Activated naive CD4-positive, alpha-beta T cell treated with anti-CD3 and anti-CD28 coated beads, Interleukin-2, amount 50 U/mL, for 72 hours (primary cell): Measurements from ENCODE around the gene TRIO. TPM values are rescaled to one million over a fixed set of nuclear protein-coding genes. Genes with fewer than 3 reads are reported as not detected.
A peak's percentile ranks its signal among the peaks of the same experiment; 100 is the strongest.
"Not testable (repeated sequence)": the region's sequence is repeated elsewhere in the genome, so short reads cannot be mapped to it uniquely, and the experiment has no call there.

Experiments used
- ATAC-seq, 2 donors: fragments of 150-1000 bp; cut with Tn5 transposase; 2 replicates each; pipeline ENCODE4 v1.10.0; 2021; ENCODE audit warnings: mild to moderate bottlenecking in 2 of 2, moderate library complexity in 2 of 2
- DNase-seq, 2 donors: peaks; one replicate each; pipeline ENCODE4 v3.0.0; 2021 to 2022; ENCODE audit warnings: low spot score in 2 of 2
- H3K27ac Mint-ChIP-seq, 2 donors: one replicate each; pipeline ENCODE4 v1.8.0; 2022; ENCODE audit warnings: mild to moderate bottlenecking in 2 of 2, mixed read lengths in 2 of 2
- H3K36me3 Mint-ChIP-seq, 2 donors: one replicate each; pipeline ENCODE4 v1.8.0; 2022; ENCODE audit warnings: mixed read lengths in 2 of 2
- H3K9me3 Mint-ChIP-seq, 2 donors: one replicate each; pipeline ENCODE4 v1.8.0; 2022; ENCODE audit warnings: mixed read lengths in 2 of 2
- total RNA-seq, 2 donors: library from RNA; stranded (reverse); gene quantifications; one replicate each; pipeline ENCODE4 v1.2.3, GENCODE V29; 2022

The TRIO gene
- total RNA-seq, 2 donors from 2014 or later, result 13.3 to 18.2 TPM

DNA sequence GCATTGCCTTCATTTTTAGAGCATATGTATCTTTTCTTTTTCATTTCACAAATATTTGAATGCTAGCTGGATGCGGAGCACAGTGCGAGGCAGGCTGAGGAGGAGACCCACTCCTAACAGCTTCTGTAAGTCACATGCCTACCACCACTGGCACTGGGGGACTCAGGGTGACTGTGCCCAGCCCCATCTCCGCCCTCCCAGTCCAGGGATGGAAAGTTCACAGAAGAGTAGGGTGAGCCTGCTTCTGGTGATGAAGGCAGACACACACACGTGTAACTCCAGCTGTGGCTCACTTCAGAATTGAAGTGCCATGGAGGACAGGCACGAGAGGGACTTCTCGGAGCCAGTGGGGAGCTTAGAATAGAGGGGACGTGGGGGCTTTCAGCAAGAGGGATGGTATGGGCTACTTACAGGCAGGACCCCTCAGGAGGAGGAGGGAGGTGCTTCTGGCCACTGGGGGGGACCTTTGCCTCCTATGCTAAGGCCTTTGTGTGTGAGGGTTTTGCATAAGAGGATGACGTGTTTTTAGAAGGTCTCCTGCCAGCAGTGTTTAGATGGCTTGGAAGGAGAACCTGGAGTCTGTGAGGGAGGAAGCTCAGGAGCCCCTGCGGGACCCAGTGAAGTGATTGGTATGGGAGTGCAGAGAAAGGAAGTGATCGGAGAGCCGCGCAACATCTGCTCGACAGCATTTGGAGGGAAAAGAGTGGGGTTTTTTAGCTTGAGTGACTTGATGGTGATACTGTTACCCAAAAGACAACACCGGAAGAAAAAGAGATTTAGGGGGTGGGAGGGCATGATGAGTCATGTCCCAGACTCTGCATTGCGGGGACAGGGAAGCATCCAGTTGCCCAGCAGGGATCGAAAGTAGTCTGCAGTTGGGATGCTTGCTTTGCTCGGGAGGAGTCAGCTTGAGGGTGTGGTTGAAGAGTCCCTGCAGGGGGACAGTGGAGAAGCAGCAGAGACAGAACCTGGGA lies 274.9 kb downstream of the TRIO start:
- DNase-seq (no peak), ATAC-seq (no peak)
- peaks cover 0 to 7% of the 10 kb centered on the region in 2 donors for H3K36me3 Mint-ChIP-seq
- peak overlapping the region in 1 of 2 donors; percentile 65 for H3K27ac Mint-ChIP-seq
- H3K9me3 Mint-ChIP-seq, result no peaks in the 10 kb centered on the region

DNA sequence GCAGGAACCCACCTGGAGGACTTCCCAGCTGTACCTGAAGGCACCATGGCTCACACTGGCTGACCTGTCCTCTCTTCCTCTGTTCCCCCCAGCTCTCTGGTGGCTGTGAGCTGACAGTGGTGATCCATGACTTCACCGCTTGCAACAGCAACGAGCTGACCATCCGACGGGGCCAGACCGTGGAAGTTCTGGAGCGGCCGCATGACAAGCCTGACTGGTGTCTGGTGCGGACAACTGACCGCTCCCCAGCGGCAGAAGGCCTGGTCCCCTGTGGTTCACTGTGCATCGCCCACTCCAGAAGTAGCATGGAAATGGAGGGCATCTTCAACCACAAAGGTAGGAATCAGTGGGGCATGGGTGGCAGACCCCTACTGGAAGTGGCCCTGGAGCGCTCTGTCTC lies 276.5 kb downstream of the TRIO start:
- peaks cover 0 to 7% of the 10 kb centered on the region in 2 donors for H3K36me3 Mint-ChIP-seq
- DNase-seq (no peak), ATAC-seq (no peak)
- no peaks in the 10 kb centered on the region for H3K9me3 Mint-ChIP-seq
- no peak overlapping the region for H3K27ac Mint-ChIP-seq

GRCh38 chr5:14420101-14420811 lies 277.1 kb downstream of the TRIO start:
- no peak overlapping the region for H3K27ac Mint-ChIP-seq
- H3K36me3 Mint-ChIP-seq, result peaks cover 0 to 7% of the 10 kb centered on the region in 2 donors
- no peaks in the 10 kb centered on the region for H3K9me3 Mint-ChIP-seq
- DNase-seq (no peak), ATAC-seq (no peak)

GRCh38 chr5:14421851-14422250 lies 278.7 kb downstream of the TRIO start:
- H3K9me3 Mint-ChIP-seq, result no peaks in the 10 kb centered on the region
- DNase-seq, result no peak
- peaks cover 0 to 7% of the 10 kb centered on the region in 2 donors for H3K36me3 Mint-ChIP-seq
- no peak for ATAC-seq
- H3K27ac Mint-ChIP-seq, result no peak overlapping the region

- Mint-ChIP-seq H3K27ac (peak overlapping the region in 1 of 2 donors; percentile 26), H3K36me3 (no peaks in the 10 kb centered on the region), H3K9me3 (no peaks in the 10 kb centered on the region)
- ATAC-seq (peak; percentile 81 to 92), DNase-seq (peak in 1 of 2 donors; percentile 39)
Measured at GRCh38 chr5:14424011-14424685, 281.0 kb downstream of the TRIO start.

GRCh38 chr5:14425559-14425958 lies 282.4 kb downstream of the TRIO start:
- Mint-ChIP-seq H3K9me3 (no peaks in the 10 kb centered on the region), H3K36me3 (no peaks in the 10 kb centered on the region), H3K27ac (peak overlapping the region in 1 of 2 donors; percentile 25)
- ATAC-seq, result no peak
- DNase-seq, result no peak

GRCh38 chr5:14426521-14426920 lies 283.4 kb downstream of the TRIO start:
- no peak for DNase-seq
- no peak overlapping the region for H3K27ac Mint-ChIP-seq
- ATAC-seq, result no peak
- H3K9me3 Mint-ChIP-seq, result no peaks in the 10 kb centered on the region
- H3K36me3 Mint-ChIP-seq, result no peaks in the 10 kb centered on the region

DNA sequence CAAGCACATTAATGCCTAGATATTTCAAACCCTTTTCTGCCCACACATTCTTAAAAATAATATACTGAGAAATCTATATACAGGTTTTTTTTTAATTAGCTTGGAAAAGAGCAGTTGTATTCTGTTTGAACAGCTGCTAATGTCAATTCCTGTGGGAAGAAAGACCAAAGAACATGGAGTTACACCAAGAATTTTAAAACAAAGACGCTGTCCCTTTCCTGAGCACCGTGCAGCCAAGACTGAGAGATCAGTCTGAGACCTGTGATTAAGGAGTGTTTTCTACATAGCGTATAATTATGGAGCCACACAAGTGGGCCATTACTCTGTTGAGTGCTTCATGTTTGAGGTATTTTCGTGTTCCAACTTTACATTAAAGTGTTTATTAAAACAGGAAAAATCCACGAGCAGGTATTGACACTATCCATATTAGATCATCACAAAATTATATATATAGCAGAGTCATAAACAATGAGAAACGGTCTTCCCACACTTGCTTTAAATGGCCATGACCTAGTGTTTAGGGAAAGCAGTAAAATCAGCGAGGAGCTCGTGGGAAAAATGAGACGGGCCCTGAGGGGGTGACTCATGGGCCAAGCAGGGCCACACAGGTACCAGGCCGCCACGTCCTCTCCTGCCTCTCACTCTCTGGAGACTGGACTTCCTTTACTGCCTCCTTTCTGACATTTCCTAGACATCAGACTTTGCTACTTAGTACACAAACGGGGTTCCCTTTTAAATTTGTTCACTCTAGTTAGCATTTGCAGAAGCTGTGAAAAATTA lies 285.4 kb downstream of the TRIO start:
- H3K27ac Mint-ChIP-seq, result no peak overlapping the region
- H3K9me3 Mint-ChIP-seq, result no peaks in the 10 kb centered on the region
- DNase-seq (no peak), ATAC-seq (no peak)
- H3K36me3 Mint-ChIP-seq, result no peaks in the 10 kb centered on the region

- no peak overlapping the region for H3K27ac Mint-ChIP-seq
- DNase-seq (no peak), ATAC-seq (no peak)
- H3K36me3 Mint-ChIP-seq, result no peaks in the 10 kb centered on the region
- H3K9me3 Mint-ChIP-seq, result no peaks in the 10 kb centered on the region
Measured at GRCh38 chr5:14429101-14430050, 286.2 kb downstream of the TRIO start.

DNA sequence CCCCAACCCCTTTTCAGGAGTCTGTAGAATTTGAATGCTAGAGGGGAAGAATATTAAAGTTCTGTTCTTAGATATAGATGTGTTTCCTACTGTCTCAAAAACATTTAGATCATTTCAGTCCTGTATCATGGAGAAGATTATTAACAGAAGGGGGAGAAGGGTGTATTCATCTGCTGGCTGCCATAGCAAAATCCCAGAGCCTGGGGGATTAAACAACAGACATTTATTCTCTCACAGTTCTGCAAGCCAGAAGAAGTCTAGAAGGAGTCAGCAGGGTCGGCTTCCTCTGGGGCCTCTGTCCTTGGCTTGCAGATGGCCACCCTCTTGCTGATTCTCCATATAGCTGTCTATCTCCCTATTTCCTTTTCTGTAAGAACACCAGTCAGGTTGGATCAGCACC lies 288.4 kb downstream of the TRIO start:
- H3K27ac Mint-ChIP-seq, result no peak overlapping the region
- DNase-seq, result no peak
- no peak for ATAC-seq
- peaks cover 0 to 8% of the 10 kb centered on the region in 2 donors for H3K36me3 Mint-ChIP-seq
- H3K9me3 Mint-ChIP-seq, result peaks cover 0 to 10% of the 10 kb centered on the region in 2 donors

DNA sequence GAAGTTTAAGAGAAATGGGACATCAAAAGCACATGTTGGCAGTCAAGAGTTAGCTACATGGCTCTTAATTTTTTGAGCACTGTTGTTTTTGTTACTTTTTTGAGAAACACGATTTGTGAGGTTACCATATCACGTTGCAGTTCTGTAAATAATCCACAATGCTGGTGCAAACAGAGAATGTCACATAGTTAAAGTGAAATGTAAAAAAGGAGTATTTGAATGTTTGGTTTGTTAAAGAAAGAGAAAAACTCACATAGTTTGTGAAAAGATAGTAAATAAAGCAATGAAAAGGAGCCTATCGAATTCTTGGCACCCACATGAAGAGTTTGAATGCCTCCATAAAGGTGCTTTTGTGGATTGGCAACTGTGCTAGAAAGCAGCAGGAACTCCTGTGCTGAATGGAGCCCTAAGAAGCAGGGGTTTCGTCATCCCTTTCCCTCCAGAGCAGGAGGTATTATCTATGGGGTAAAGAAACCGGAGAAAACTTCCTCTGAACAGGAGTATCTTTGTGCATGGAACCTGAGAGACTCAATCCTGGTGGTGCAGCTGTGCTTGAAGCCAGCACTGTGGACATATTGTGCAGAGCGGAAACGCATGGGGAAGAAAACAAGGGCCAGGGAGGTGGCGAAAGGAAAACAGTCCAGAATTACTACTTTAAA lies 289.9 kb downstream of the TRIO start:
- ATAC-seq (no peak), DNase-seq (no peak)
- peak overlapping the region in 1 of 2 donors; percentile 30 for H3K27ac Mint-ChIP-seq
- H3K9me3 Mint-ChIP-seq, result peaks cover 0 to 10% of the 10 kb centered on the region in 2 donors
- H3K36me3 Mint-ChIP-seq, result peaks cover 0 to 11% of the 10 kb centered on the region in 2 donors

DNA sequence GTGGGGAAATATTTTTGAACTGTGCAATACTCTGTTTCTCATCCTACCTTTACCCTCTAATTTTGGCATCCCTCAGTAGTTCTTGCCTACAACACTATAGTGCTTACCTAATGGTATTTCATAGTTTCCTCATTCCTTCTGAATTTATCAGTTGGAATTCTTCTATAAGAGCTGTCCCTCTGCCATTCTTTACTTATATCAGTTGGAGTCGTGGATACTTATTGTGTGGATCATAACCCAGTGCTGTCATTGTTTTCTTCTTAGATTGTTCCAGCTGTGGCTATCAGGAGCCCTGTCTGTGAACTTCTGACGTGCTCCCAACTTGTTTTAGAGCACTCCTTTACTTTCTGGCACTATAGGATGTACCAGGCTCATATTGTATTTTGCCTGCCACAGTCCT lies 292.3 kb downstream of the TRIO start:
- DNase-seq, result no peak
- H3K27ac Mint-ChIP-seq, result no peak overlapping the region
- H3K36me3 Mint-ChIP-seq, result peaks cover 0 to 14% of the 10 kb centered on the region in 2 donors
- ATAC-seq, result no peak
- H3K9me3 Mint-ChIP-seq, result peaks cover 0 to 10% of the 10 kb centered on the region in 2 donors

DNA sequence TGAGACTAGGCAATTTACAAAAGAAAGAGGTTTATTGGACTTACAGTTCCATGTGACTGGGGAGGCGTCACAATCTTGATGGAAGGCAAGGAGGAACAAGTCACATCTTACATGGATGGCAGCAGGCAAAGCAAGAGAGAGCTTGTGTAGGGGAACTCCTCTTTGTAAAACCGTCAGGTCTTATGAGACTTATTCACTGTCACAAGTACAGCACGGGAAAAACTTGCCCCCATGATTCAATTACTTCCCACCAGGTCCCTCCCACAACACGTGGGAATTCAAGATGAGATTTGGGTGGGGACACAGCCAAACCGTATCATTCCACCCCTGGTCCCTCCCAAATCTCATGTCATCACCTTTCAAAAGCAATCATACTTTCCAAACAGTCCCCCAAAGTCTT lies 293.0 kb downstream of the TRIO start:
- Mint-ChIP-seq H3K36me3 (peaks cover 0 to 14% of the 10 kb centered on the region in 2 donors), H3K9me3 (peaks cover 0 to 10% of the 10 kb centered on the region in 2 donors)
- H3K27ac Mint-ChIP-seq, ATAC-seq, DNase-seq: not testable (repeated sequence)

- H3K36me3 Mint-ChIP-seq, result peaks cover 0 to 14% of the 10 kb centered on the region in 2 donors
- peak; percentile 46 to 90 for ATAC-seq
Measured at GRCh38 chr5:14436801-14437542, 293.8 kb downstream of the TRIO start.

More at GRCh38 chr5:14436801-14437542, 293.8 kb downstream of the TRIO start:
- Mint-ChIP-seq H3K9me3 (peaks cover 0 to 10% of the 10 kb centered on the region in 2 donors), H3K27ac (no peak overlapping the region)
- no peak for DNase-seq
